ENCODE results near the gene FBXL20.

Gene FBXL20

GRCh38 chr17:39204245-39204644 lies 197.2 kb downstream of the FBXL20 start:
- Mint-ChIP-seq H3K27ac (peak overlapping the region; percentile 16), H3K4me3 (no peak overlapping the region), H3K36me3 (peaks cover 48% of the 10 kb centered on the region), H3K9me3 (no peaks in the 10 kb centered on the region), H3K4me1 (peaks cover 78% of the 10 kb centered on the region), H3K27me3 (no peaks in the 10 kb centered on the region)
- no peak for ATAC-seq

All from stimulated activated memory B cell treated with anti-CD40 and anti-IgM and Interleukin-4, amounts not matched to agents 10 μg/mL and 1 μg/mL and 100 μg/mL, for 72 hours (primary cell).